Measurements from ENCODE around the gene SPI1.

Gene SPI1

GRCh38 chr11:47378010-47378835, at the start of gene SPI1:
Gene SPI1, minus strand, starts transcription at chr11:47378547. Its CDS starts 194 bp downstream, at chr11:47378353.
- H3K4me3 ChIP-seq (ENCODE audit: low read depth in 1 of 5, low read length in 5 of 5): peak within 1 kb of the TSS; percentile 50 to 63 (median 52)
- no peak within 1 kb of the TSS for H3K27ac ChIP-seq (ENCODE audit: low read depth, low read length)
- H3K27me3 ChIP-seq (ENCODE audit: control insufficient read depth in 5 of 5, insufficient read depth in 4 of 5, low read length in 5 of 5): no peaks in the 10 kb centered on the region
- H3K9me3 ChIP-seq (ENCODE audit: control insufficient read depth in 5 of 5, low read length in 5 of 5): no peaks in the 10 kb centered on the region
- no peaks in the 10 kb centered on the region for H3K36me3 ChIP-seq (ENCODE audit: control insufficient read depth in 5 of 5, insufficient read depth in 5 of 5, low read length in 5 of 5)
- H3K9ac ChIP-seq (ENCODE audit: low read length in 5 of 5): peak within 1 kb of the TSS in 4 of 5 donors; percentile 30 to 81 (median 71)
- H3K4me1 ChIP-seq (ENCODE audit: control insufficient read depth in 5 of 5, insufficient read depth in 5 of 5, low read length in 5 of 5): peaks cover 0 to 42% (median 11%) of the 10 kb centered on the region in 5 donors

DNA sequence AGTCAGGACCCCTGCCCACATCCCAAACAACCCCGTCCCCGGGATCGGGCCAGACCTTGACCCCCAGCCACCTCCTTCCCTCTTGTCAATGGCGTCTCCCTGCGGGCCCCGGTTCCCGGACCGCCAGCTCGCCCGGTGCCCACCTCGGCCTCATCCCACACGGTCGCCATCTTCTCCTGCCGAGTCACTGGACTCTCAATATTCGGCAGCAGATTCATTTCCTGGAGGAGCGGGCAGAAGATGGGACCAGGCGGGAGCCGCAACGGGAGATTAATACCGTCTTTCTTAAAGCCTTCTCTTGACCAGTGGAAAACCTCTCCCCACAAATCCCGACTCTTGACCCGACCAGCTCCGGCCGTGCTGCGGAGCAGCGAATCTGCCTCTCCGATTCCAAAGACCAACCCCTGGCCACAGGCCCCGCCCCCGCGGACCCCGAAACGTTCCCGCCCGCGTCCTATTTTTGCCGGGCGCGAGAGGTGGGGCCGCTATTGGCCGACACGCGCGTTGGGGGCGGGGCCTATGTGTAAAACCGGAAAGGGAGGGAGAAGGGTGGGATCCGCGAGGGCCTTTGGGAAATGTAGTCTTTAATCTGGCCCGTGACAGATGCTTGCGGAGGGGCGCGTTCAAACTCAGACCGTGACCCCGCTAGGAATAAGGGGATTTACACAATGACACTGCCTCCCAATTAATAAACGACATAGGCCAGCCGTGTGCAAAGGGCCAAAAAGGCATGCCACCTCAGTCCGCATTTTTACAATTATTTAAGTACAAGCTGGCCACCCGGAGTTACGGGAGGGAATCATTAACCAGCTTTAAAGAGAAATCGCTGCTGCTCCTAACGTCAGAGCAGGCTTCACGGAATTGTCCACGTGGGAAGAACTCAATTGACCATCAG, 48.0 kb upstream of the SPI1 start, which contains the start of gene PSMC3:
Gene PSMC3, minus strand, starts transcription at position 378 of the 895 bp plus-strand sequence. Its CDS starts 160 bp downstream, at position 218.
- Histone ChIP-seq H3K36me3 (ENCODE audit: control insufficient read depth in 5 of 5, insufficient read depth in 5 of 5, low read length in 5 of 5) (peaks cover 0 to 35% (median 26%) of the 10 kb centered on the region in 5 donors), H3K27ac (ENCODE audit: low read depth, low read length) (peak within 1 kb of the TSS; percentile 94), H3K4me3 (ENCODE audit: low read depth in 1 of 5, low read length in 5 of 5) (peak within 1 kb of the TSS; percentile 83 to 96 (median 92)), H3K9ac (ENCODE audit: low read length in 5 of 5) (peak within 1 kb of the TSS; percentile 73 to 96 (median 95)), H3K27me3 (ENCODE audit: control insufficient read depth in 5 of 5, insufficient read depth in 4 of 5, low read length in 5 of 5) (no peaks in the 10 kb centered on the region), H3K9me3 (ENCODE audit: control insufficient read depth in 5 of 5, low read length in 5 of 5) (no peaks in the 10 kb centered on the region), H3K4me1 (ENCODE audit: control insufficient read depth in 5 of 5, insufficient read depth in 5 of 5, low read length in 5 of 5) (peaks cover 5 to 17% (median 13%) of the 10 kb centered on the region in 5 donors)

- Histone ChIP-seq H3K9me3 (ENCODE audit: control insufficient read depth in 5 of 5, low read length in 5 of 5) (no peaks in the 10 kb centered on the region), H3K4me1 (ENCODE audit: control insufficient read depth in 5 of 5, insufficient read depth in 5 of 5, low read length in 5 of 5) (peaks cover 5 to 17% (median 13%) of the 10 kb centered on the region in 5 donors), H3K27me3 (ENCODE audit: control insufficient read depth in 5 of 5, insufficient read depth in 4 of 5, low read length in 5 of 5) (no peaks in the 10 kb centered on the region), H3K9ac (ENCODE audit: low read length in 5 of 5) (peak overlapping the region in 4 of 5 donors; percentile 82 to 96 (median 95)), H3K27ac (ENCODE audit: low read depth, low read length) (peak overlapping the region; percentile 94), H3K36me3 (ENCODE audit: control insufficient read depth in 5 of 5, insufficient read depth in 5 of 5, low read length in 5 of 5) (peaks cover 0 to 42% (median 31%) of the 10 kb centered on the region in 5 donors), H3K4me3 (ENCODE audit: low read depth in 1 of 5, low read length in 5 of 5) (peak overlapping the region; percentile 83 to 96 (median 92))
These were observed 47.3 kb upstream of the SPI1 start for GRCh38 chr11:47425611-47426010.

- H3K4me3 ChIP-seq (ENCODE audit: low read depth in 1 of 5, low read length in 5 of 5): no peak overlapping the region
- H3K9ac ChIP-seq (ENCODE audit: low read length in 5 of 5): no peak overlapping the region
- peaks cover 0 to 88% (median 73%) of the 10 kb centered on the region in 5 donors for H3K36me3 ChIP-seq (ENCODE audit: control insufficient read depth in 5 of 5, insufficient read depth in 5 of 5, low read length in 5 of 5)
- no peaks in the 10 kb centered on the region for H3K9me3 ChIP-seq (ENCODE audit: control insufficient read depth in 5 of 5, low read length in 5 of 5)
- no peak overlapping the region for H3K27ac ChIP-seq (ENCODE audit: low read depth, low read length)
- H3K27me3 ChIP-seq (ENCODE audit: control insufficient read depth in 5 of 5, insufficient read depth in 4 of 5, low read length in 5 of 5): no peaks in the 10 kb centered on the region
- H3K4me1 ChIP-seq (ENCODE audit: control insufficient read depth in 5 of 5, insufficient read depth in 5 of 5, low read length in 5 of 5): peaks cover 0 to 19% (median 14%) of the 10 kb centered on the region in 5 donors
These were observed 40.3 kb upstream of the SPI1 start for GRCh38 chr11:47418454-47419259.

DNA sequence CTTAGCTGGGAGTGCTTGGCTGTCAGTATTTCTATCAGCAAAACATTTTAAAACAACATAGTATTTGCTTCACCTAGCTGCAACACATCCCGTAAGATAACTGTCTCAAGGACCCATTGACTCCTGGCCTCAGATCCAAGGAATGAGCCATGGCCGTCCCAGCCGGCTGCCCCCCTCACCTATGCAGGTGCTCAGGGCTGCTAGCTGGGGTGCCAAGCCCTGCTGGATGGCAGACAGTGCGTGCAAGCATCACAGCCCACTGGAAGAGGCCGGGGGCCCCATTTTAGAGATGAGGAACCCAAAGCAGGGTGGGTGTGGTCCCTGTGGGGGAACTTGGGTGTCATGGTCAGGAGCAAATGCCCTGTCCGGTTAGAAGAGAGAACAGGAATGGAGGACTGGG, 39.4 kb upstream of the SPI1 start:
- H3K9me3 ChIP-seq (ENCODE audit: control insufficient read depth in 5 of 5, low read length in 5 of 5): no peaks in the 10 kb centered on the region
- H3K27me3 ChIP-seq (ENCODE audit: control insufficient read depth in 5 of 5, insufficient read depth in 4 of 5, low read length in 5 of 5): no peaks in the 10 kb centered on the region
- peaks cover 0 to 85% (median 67%) of the 10 kb centered on the region in 5 donors for H3K36me3 ChIP-seq (ENCODE audit: control insufficient read depth in 5 of 5, insufficient read depth in 5 of 5, low read length in 5 of 5)
- no peak overlapping the region for H3K27ac ChIP-seq (ENCODE audit: low read depth, low read length)
- peaks cover 0 to 23% (median 14%) of the 10 kb centered on the region in 5 donors for H3K4me1 ChIP-seq (ENCODE audit: control insufficient read depth in 5 of 5, insufficient read depth in 5 of 5, low read length in 5 of 5)
- no peak overlapping the region for H3K9ac ChIP-seq (ENCODE audit: low read length in 5 of 5)
- no peak overlapping the region for H3K4me3 ChIP-seq (ENCODE audit: low read depth in 1 of 5, low read length in 5 of 5)

DNA sequence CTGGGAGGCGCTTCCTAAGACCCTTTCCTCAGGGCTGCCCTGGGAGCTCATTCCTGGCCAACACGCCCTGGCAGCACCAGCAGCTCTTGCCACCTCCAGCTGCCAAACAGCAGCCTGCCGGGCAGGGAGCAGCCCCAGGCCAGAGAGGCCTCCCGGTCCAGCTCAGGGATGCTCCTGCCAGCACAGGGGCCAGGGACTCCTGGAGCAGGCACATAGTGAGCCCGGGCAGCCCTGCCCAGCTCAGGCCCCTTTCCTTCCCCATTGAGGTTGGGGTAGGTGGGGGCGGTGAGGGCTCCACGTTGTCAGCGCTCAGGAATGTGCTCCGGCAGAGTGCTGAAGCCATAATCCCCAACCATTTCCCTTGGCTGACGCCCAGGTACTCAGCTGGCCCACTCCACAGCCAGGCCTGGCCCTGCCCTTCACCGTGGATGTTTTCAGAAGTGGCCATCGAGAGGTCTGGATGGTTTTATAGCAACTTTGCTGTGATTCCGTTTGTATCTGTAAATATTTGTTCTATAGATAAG, 37.7 kb upstream of the SPI1 start:
- H3K27me3 ChIP-seq (ENCODE audit: control insufficient read depth in 5 of 5, insufficient read depth in 4 of 5, low read length in 5 of 5): no peaks in the 10 kb centered on the region
- H3K36me3 ChIP-seq (ENCODE audit: control insufficient read depth in 5 of 5, insufficient read depth in 5 of 5, low read length in 5 of 5): peaks cover 0 to 78% (median 58%) of the 10 kb centered on the region in 5 donors
- H3K4me3 ChIP-seq (ENCODE audit: low read depth in 1 of 5, low read length in 5 of 5): no peak overlapping the region
- H3K4me1 ChIP-seq (ENCODE audit: control insufficient read depth in 5 of 5, insufficient read depth in 5 of 5, low read length in 5 of 5): peaks cover 0 to 23% (median 14%) of the 10 kb centered on the region in 5 donors
- peak overlapping the region in 2 of 5 donors; percentile 43 to 49 for H3K9ac ChIP-seq (ENCODE audit: low read length in 5 of 5)
- H3K9me3 ChIP-seq (ENCODE audit: control insufficient read depth in 5 of 5, low read length in 5 of 5): no peaks in the 10 kb centered on the region
- peak overlapping the region; percentile 76 for H3K27ac ChIP-seq (ENCODE audit: low read depth, low read length)

DNA sequence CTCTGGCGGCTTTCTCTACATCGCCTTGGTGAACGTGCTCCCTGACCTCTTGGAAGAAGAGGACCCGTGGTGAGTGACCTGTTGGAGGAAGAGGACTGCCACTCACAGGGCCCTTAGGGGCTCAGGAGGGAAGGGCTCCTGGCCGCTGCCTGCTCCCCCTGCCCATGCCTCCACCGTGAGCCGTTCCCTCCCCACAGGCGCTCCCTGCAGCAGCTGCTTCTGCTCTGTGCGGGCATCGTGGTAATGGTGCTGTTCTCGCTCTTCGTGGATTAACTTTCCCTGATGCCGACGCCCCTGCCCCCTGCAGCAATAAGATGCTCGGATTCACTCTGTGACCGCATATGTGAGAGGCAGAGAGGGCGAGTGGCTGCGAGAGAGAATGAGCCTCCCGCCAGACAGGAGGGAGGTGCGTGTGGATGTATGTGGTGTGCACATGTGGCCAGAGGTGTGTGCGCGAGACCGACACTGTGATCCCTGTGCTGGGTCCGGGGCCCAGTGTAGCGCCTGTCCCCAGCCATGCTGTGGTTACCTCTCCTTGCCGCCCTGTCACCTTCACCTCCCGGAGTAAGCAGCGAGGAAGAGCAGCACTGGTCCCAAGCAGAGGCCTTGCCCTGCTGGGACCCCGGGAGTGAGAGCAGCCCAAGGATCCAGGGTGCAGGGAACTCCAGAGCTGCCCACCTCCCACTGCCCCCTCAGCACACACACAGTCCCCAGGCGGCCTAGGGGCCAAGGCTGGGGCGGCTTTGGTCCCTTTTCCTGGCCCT, 36.9 kb upstream of the SPI1 start:
- Histone ChIP-seq H3K27ac (ENCODE audit: low read depth, low read length) (peak overlapping the region; percentile 76), H3K9me3 (ENCODE audit: control insufficient read depth in 5 of 5, low read length in 5 of 5) (no peaks in the 10 kb centered on the region), H3K4me3 (ENCODE audit: low read depth in 1 of 5, low read length in 5 of 5) (no peak overlapping the region), H3K27me3 (ENCODE audit: control insufficient read depth in 5 of 5, insufficient read depth in 4 of 5, low read length in 5 of 5) (no peaks in the 10 kb centered on the region), H3K36me3 (ENCODE audit: control insufficient read depth in 5 of 5, insufficient read depth in 5 of 5, low read length in 5 of 5) (peaks cover 0 to 78% (median 54%) of the 10 kb centered on the region in 5 donors), H3K4me1 (ENCODE audit: control insufficient read depth in 5 of 5, insufficient read depth in 5 of 5, low read length in 5 of 5) (peaks cover 0 to 24% (median 19%) of the 10 kb centered on the region in 5 donors), H3K9ac (ENCODE audit: low read length in 5 of 5) (peak overlapping the region in 2 of 5 donors; percentile 43 to 49)

DNA sequence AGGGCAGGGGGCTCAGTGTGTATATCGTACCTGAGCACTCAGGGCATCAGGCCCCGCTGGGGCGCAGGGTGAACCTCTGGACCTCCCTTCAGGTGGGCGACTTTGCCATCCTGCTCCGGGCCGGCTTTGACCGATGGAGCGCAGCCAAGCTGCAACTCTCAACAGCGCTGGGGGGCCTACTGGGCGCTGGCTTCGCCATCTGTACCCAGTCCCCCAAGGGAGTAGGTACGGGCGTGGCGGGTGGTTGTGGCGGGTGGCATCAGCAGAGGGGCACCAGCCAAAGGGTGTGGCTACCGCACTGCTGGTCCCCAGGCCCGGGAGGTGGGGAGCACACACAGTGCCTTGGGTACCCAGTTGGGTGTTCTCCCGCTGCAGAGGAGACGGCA, 36.3 kb upstream of the SPI1 start:
- peaks cover 0 to 75% (median 50%) of the 10 kb centered on the region in 5 donors for H3K36me3 ChIP-seq (ENCODE audit: control insufficient read depth in 5 of 5, insufficient read depth in 5 of 5, low read length in 5 of 5)
- no peak overlapping the region for H3K27ac ChIP-seq (ENCODE audit: low read depth, low read length)
- H3K27me3 ChIP-seq (ENCODE audit: control insufficient read depth in 5 of 5, insufficient read depth in 4 of 5, low read length in 5 of 5): no peaks in the 10 kb centered on the region
- no peak overlapping the region for H3K9ac ChIP-seq (ENCODE audit: low read length in 5 of 5)
- H3K4me1 ChIP-seq (ENCODE audit: control insufficient read depth in 5 of 5, insufficient read depth in 5 of 5, low read length in 5 of 5): peaks cover 0 to 30% (median 25%) of the 10 kb centered on the region in 5 donors
- no peak overlapping the region for H3K4me3 ChIP-seq (ENCODE audit: low read depth in 1 of 5, low read length in 5 of 5)
- no peaks in the 10 kb centered on the region for H3K9me3 ChIP-seq (ENCODE audit: control insufficient read depth in 5 of 5, low read length in 5 of 5)

Measured in subcutaneous abdominal adipose tissue (tissue), 5 donors.